Measurements from ENCODE around the gene DVL1. TPM values are rescaled to one million over a fixed set of nuclear protein-coding genes. Genes with fewer than 3 reads are reported as not detected.

DVL1 gene
- total RNA-seq, 6 experiments from 2014 or later, result 73.8 to 96.6 (median 74.5) TPM

- H3K4me1 Mint-ChIP-seq (ENCODE audit: low read depth), result no peaks in the 10 kb centered on the region
- H3K4me3 Mint-ChIP-seq, result no peak overlapping the region
- peaks cover 11% of the 10 kb centered on the region for H3K36me3 Mint-ChIP-seq (ENCODE audit: low read depth)
- no peak overlapping the region for H3K27ac Mint-ChIP-seq
- H3K9me3 Mint-ChIP-seq, result no peaks in the 10 kb centered on the region
- DNase-seq, result no peak
- TF ChIP-seq, protein P1, sequence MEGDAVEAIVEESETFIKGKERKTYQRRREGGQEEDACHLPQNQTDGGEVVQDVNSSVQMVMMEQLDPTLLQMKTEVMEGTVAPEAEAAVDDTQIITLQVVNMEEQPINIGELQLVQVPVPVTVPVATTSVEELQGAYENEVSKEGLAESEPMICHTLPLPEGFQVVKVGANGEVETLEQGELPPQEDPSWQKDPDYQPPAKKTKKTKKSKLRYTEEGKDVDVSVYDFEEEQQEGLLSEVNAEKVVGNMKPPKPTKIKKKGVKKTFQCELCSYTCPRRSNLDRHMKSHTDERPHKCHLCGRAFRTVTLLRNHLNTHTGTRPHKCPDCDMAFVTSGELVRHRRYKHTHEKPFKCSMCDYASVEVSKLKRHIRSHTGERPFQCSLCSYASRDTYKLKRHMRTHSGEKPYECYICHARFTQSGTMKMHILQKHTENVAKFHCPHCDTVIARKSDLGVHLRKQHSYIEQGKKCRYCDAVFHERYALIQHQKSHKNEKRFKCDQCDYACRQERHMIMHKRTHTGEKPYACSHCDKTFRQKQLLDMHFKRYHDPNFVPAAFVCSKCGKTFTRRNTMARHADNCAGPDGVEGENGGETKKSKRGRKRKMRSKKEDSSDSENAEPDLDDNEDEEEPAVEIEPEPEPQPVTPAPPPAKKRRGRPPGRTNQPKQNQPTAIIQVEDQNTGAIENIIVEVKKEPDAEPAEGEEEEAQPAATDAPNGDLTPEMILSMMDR (IDR thresholded peaks at IDR 0.05), result no peak
- peaks cover 12% of the 10 kb centered on the region for H3K27me3 Mint-ChIP-seq (ENCODE audit: insufficient read depth)
These were observed 12.8 kb downstream of the DVL1 start for GRCh38 chr1:1336446-1336845.

DNA sequence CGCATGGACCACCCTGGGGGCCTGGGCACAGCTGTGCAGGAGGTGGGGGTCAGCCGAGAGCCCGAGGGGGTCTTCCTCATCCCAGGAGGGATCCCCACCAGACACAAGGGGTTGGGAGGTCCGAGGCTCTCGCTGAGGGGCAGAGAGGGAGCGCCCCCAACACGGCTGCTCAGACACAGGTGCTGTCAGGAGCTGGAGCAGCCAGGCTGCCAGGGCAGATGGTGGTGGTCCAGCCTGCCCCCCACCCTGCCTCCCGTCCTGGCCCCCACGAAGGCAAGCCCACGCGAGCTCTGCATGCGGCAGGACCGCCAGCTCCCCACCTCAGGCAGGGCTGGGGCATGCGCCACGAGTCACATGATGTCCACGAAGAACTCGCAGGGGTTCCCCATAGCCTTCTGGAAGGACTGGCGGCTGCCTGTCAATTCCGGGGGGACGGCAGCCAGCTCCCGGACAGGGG lies 13.4 kb downstream of the DVL1 start:
- DNase-seq, result no peak
- Mint-ChIP-seq H3K4me3 (no peak overlapping the region), H3K9me3 (no peaks in the 10 kb centered on the region), H3K4me1 (ENCODE audit: low read depth) (no peaks in the 10 kb centered on the region), H3K27me3 (ENCODE audit: insufficient read depth) (peaks cover 17% of the 10 kb centered on the region), H3K36me3 (ENCODE audit: low read depth) (peaks cover 5% of the 10 kb centered on the region), H3K27ac (no peak overlapping the region)
- TF ChIP-seq, protein P1 (IDR thresholded peaks at IDR 0.05), result no peak

DNA sequence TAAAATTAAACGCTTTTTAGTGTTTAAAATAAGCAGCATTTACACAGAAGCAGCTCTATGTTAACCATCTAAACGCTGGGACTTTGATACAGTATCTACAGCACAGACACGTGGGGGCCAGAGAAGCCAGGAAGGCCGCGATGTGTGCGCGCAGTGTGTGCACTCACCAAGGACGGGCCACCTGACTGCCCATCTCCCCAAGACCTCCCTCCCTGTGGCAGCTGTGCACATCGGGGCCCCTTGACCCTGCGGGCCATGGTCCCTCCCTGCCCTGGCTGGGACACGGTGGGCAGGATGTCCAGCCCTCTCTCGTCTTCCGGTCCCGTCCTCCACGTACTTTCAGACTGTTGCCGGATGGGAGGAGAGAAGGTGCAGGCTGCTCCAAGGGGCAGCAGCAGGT lies 13.9 kb downstream of the DVL1 start:
- H3K36me3 Mint-ChIP-seq (ENCODE audit: low read depth), result no peaks in the 10 kb centered on the region; the same call in 1 of the 2 replicates
- TF ChIP-seq, protein P1 (IDR thresholded peaks at IDR 0.05), result no peak
- no peak for DNase-seq
- H3K27ac Mint-ChIP-seq, result no peak overlapping the region
- no peak overlapping the region for H3K4me3 Mint-ChIP-seq
- peaks cover 18% of the 10 kb centered on the region for H3K27me3 Mint-ChIP-seq (ENCODE audit: insufficient read depth)
- H3K4me1 Mint-ChIP-seq (ENCODE audit: low read depth), result no peaks in the 10 kb centered on the region
- no peaks in the 10 kb centered on the region for H3K9me3 Mint-ChIP-seq

DNA sequence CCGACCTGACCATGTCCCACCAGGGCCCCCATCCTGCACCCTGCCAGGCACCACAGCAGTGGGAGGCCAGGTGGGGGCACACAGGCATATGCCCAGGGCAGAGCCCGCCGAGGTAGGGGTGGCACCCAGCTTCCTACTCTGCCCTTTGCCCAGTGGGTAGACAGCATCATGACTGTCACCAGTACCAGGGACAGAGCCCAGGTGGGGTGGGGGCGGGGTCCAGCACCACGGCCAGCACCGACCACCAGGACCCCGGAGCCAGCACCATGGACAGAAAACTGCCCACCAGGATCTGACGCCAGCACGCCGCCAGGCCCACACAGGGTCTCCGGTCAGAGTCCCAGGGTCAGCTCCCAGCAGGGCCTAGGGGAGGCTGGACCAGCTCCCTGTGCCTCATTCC lies 14.4 kb downstream of the DVL1 start:
- Mint-ChIP-seq H3K4me3 (no peak overlapping the region), H3K27ac (no peak overlapping the region), H3K27me3 (ENCODE audit: insufficient read depth) (peaks cover 21% of the 10 kb centered on the region), H3K36me3 (ENCODE audit: low read depth) (peaks cover 2% of the 10 kb centered on the region), H3K4me1 (ENCODE audit: low read depth) (no peaks in the 10 kb centered on the region), H3K9me3 (peaks cover 2% of the 10 kb centered on the region)
- TF ChIP-seq, protein P1 (IDR thresholded peaks at IDR 0.05), result no peak
- no peak for DNase-seq

GRCh38 chr1:1333551-1334241 lies 15.5 kb downstream of the DVL1 start:
- DNase-seq, result no peak
- Mint-ChIP-seq H3K4me3 (no peak overlapping the region), H3K27ac (no peak overlapping the region), H3K27me3 (ENCODE audit: insufficient read depth) (peaks cover 26% of the 10 kb centered on the region), H3K9me3 (peaks cover 6% of the 10 kb centered on the region), H3K36me3 (ENCODE audit: low read depth) (peaks cover 4% of the 10 kb centered on the region), H3K4me1 (ENCODE audit: low read depth) (no peaks in the 10 kb centered on the region)
- TF ChIP-seq, protein P1 (IDR thresholded peaks at IDR 0.05), result no peak
